Measurements from ENCODE around the gene AP2A2. TPM values are rescaled to one million over a fixed set of nuclear protein-coding genes. Genes with fewer than 3 reads are reported as not detected.
"Not testable (repeated sequence)": the region's sequence is repeated elsewhere in the genome, so short reads cannot be mapped to it uniquely, and the experiment has no call there.

AP2A2 gene
- total RNA-seq, 1 donor from 2014 or later: 69.5 TPM

DNA sequence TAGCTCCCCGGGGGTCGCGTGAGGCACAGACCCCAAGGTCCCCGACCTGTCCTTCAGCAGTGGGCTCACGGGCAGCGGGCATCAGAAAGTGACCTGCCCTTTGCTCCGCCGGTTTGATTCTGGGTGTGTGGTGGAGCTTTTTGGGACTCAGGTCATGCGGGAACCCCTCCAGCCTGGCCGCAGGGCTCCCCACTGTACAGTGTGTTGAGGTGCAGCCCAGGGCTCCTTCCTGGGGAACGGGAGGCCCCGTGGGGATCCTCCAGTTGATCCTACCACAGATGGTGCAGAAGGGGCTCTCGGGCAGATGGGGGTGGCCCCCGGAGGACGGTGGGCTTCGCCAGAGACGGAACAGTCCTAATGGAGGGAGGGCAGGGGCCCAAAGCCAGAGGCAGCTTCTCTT is 86.6 kb downstream of the AP2A2 start:
- intact Hi-C loops (cut with micrococcal nuclease): no loop called here

DNA sequence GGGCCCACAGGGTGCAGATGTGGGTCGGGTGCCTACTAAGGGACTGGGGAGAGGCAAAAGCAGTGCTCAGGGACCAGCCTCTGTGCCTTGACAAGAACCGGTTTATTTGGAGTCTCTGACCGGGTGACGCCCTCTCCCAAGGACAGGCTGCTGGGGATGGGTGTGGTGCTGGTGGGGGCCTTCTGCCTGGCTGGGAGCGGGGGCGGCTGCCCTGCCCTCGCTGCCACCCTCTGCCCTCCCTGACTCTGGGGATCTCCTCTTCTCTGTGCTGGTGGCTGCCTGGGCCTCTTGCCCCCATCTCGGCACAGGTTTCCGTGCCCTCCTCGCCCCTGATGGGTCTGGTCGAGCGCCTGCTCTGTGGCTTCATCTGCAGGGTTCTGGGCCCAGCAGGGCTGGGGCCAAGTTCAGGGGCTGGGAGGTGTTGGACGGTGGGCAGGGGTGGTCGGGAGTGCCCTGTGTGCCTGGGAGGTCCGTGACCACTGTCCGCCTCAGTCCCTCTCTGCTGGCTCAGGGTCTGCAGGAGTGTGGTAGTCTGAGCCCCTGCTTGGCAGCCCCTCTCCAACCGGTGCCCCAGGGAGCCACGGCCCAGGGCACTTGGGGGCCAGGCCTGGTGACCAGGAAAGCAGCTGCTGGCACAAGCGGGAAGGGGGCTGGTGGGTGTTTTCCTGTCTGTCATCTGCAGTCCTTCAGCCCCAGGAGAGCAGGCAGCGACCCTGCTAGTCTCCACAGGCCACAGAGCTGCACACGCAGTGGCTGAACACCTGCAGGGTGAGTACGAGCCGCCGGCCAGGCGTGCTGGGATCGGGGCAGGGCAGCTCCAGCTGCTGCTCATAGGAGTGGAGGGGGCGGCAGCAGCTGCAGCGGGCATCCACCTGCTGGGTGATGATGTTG is 87.3 kb downstream of the AP2A2 start:
- intact Hi-C loops (cut with micrococcal nuclease): no loop called here

DNA sequence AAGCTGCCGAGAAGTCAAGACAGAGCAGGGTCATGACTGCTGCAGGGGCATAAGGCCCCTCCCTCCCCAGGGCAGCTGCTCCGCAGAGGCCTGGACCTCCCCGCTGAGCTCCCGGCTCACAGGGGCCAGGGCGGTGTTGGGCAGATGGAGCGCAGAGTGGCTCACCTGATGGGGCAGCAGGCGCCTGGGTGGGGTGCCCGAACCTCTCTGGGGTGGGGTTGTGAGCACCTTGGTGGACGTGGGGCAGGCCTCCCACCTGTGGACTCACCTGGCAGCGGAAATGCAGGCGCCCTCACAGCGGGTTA is 87.9 kb downstream of the AP2A2 start:
- intact Hi-C loops (cut with micrococcal nuclease): no loop called here

DNA sequence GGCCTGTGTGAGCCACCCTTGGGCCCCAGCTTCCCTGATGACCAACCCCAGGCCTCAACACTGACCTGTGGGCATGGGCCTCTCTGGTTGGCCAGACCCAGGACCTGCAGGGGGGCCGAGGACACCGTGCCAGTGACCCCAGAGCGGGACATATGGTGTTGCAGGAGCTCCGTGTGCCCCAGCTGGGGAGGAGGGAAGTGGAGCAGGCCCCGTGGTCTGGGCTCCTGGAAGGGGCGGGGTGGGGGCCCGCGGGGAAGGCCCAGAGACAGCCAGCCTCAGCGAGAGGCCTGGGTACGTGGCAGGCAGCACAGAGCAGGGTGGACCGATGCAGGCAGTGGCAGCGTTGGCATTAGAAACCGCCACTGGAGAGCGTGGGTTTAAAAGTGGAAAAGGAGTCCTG is 88.6 kb downstream of the AP2A2 start:
- intact Hi-C loops (cut with micrococcal nuclease): no loop called here

DNA sequence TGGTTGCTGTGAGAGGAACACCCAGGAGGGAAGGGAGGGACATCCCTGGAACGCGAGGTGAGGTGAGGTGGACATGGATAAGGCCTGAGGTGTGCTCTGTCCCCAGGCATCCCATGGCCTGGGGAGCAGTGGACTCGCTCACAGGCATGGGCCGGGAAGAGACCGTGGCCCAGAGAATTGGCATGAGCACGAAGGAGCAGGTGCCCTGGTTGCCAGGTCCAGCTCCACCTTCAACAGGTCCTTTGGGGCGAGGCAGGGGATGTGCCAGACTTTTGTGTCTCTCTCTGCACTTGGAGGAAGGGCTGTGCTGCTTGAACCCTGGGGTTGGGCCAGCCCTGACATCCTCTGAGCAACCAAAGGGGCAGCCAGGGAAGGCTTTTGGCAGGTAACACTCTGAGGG is 89.4 kb downstream of the AP2A2 start:
- intact Hi-C loops (cut with micrococcal nuclease): no loop called here

DNA sequence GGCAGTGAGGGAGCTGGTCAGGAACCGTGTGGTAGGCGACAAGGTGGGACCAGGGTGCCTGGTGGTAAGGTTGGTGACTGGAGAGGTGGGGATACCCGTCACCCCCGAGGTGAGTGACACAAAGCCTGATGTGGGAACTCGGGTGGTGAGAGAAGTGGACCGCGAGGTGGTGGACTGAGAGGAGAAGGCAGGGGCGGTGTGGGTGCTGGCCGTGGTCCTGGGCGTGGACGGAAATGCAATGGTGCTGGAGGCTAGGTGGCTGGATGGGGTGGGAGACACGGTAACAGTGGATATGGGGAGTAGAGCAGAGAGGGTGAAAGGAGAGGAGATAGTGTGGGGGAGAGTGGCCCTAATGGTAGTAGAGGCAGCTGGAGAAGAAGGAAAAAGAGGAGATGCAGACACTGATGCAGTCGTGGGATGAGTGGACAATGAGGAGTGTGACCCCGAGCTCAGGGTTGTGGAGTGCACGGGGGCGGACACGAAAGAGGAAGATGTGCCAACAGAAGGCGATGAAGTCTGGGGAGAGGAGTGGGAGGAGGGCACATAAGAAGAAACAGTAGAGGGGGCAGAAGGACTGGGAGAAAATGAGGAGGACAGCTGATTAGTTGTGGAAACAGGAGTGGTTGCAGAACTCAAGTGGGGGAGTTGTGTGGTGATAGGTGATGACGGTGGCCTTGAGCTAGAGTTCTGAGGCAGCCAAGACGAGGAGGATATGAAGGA is 90.3 kb downstream of the AP2A2 start:
- intact Hi-C loops (cut with micrococcal nuclease): no loop called here

DNA sequence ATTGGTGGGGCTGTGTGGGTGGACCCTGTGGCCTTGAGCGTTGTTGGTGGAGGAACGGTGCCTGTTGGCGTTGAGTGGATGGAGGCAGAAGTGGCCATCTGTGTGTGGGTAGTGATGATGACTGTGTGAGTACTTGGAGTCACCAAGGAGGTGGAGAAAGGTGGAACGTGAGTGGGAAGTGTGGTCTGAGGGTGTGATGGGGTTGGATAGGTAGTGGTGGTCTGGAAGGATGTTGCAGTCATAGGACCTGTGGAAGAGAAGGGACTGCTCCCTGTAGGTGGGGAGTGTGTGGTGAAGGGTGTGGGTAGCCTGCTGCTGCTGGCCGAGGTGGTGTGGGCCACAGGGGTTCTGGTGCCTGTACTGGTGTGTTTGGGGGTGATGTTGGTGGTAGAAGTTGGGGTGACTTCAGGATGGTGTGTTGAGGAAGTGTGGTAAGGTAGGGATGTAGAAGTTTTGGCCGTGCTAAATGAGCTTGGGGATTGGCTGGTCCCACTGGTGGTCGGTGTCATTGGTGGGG is 91.0 kb downstream of the AP2A2 start:
- intact Hi-C loops (cut with micrococcal nuclease): not testable (repeated sequence)

DNA sequence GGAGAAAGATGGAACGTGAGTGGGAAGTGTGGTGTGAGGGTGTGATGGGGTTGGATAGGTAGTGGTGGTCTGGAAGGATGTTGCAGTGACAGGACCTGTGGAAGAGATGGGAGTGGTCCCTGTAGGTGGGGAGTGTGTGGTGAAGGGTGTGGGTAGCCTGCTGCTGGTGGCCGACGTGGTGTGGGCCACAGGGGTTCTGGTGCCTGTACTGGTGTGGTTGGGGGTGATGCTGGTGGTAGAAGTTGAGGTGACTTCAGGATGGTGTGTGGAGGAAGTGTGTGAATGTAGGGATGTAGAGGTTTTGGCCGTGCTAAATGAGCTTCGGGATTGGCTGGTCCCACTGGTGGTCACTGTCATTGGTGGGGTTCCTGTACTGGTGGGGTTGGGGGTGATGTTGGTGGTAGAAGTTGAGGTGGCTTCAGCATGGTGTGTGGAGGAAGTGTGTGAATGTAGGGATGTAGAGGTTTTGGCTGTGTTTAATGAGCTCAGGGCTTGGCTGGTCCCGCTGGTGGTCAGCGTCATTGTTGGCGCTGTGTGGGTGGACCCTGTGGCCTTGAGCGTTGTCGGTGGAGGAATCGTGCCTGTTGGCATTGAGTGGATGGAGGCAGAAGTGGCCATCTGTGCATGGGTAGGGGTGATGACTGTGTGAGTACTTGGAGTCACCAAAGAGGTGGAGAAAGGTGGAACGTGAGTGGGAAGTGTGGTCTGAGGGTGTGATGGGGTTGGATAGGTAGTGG is 91.8 kb downstream of the AP2A2 start:
- intact Hi-C loops (cut with micrococcal nuclease): no loop called here

DNA sequence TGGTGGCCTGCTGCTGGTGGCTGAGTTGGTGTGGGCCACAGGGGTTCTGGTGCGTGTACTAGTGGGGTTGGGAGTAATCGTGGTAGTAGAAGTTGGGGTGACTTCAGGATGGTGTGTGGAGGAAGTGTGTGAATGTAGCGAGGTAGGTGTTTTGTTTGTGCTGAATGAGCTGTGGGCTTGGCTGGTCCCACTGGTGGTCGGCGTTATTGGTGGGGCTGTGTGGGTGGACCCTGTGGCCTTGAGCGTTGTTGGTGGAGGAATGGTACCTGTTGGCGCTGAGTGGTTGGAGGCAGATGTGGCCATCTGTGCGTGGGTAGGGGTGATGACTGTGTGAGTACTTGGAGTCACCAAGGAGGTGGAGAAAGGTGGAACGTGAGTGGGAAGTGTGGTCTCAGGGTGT is 92.4 kb downstream of the AP2A2 start:
- intact Hi-C loops (cut with micrococcal nuclease): no loop called here

DNA sequence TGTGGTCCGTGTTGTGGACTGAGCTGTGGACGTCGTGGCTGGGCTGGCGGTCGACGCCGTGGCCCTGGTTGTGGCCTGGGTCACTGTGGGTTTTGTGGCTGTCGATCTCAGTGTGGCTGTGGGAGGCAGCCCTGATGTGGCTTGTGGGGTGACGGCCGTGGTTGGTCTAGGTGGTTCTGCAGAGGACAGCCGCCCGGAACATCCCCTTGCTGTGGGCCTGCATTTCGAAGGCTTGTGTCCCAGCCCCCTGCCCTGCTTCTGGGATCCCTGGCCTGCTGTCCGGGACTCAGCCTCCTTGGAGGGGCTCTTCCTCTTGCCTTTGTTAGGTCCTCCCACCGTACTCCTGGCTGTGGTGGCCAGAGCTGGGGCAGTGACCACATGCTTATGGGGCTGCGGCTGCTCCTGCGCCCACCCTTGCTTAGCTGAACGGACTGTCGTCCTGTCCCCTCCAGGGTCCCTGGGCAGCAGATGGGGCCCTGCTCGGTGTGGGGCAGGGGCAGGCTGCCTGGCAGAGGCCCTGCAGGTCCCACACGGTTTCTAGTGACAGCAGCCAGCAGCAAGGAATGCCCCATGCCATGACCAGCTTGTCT is 93.7 kb downstream of the AP2A2 start:
- intact Hi-C loops (cut with micrococcal nuclease): no loop called here

DNA sequence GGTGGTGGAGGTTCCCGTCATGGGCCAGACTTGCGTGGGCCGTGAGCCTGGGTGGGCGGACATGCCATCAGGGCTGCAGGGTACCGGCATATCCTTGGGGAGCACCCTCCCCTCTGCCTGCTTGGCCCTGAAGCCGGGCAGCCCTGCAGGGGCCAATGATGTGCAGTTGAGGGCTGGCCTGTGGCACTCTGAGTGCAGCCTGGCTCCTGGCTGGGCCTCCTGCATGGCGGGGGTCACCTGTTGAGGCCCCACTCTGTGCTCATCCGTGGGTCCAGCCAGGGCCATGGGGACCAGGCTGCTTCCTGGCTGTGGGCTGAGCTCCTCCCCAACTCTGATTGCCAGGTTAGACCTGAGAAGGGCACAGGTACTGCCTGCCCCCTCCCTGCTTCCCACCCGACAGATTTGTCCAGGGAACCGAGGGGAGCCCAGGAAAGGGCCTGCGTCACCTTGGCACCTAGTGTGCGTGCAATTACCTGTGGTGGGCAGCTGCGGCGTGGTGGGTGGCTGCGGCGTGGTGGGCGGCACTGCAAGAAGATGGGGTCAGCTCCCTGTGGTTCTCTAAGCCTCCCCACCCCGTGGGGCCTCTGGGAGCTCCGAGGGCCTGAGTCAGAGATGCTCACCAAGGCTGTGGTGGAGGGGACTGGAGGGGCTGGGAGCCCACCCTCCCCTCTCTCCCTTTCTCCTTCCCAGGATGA is 94.7 kb downstream of the AP2A2 start:
- intact Hi-C loops (cut with micrococcal nuclease): no loop called here

DNA sequence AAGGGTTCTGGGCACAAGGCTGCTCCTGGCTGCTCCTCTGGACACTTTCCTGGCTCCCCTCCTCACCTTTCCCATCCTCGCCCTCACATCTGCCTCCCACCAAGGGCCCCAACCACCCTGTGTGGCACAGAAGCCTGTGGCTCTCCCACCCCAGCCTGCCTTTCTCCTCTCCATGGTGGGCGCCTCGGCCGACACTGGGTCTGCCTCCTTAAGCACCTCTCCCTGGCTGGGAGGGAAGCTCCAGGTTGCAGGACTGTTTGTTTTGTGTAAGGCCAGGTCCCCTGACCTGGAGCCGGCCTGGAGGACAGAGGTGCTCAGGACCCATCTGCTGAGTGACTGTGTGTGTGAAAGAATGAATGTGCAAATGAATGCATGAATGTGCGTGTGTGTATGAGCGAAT is 96.7 kb downstream of the AP2A2 start:
- intact Hi-C loops (cut with micrococcal nuclease): no loop called here

DNA sequence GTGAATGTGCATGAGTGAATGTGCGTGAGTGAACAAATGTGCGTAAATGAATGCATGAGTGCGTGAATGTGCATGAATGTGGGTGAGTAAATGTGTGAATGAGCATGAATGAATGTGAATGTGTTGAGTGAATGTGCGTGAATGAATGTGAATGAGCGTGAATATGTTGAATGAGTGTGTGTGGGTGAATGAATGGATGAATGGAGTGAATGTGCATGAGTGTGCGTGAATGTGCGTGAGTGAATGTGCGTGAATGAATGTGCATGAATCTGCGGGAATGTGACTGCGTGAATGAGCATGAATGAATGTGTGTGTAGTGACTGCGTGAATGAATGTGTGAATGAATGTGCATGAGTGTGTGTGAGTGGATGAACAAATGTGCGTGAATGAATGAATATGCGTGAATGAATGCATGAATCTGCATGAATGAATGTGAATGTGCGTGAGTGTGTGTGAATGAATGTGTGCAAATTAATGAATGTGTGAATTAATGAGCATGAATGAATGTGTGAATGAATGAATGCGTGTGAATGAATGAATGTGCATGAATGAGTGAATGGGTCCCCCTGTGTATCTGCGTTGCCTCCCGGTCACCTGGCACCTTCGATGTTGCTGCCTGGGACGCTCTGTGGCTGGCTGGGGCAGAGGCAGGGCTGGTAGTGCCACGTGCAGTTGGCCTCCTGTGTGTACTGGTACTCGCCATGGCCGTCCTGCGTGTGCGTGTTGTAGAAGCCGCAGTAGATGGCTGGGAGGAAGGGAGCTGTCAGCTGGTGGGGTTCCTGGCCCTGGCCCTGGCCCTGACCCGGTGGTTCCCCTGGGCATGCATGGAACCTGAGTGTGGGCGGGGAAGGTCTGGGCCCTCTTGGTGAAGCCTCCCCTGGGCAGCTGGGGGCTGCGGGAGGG is 97.5 kb downstream of the AP2A2 start:
- intact Hi-C loops (cut with micrococcal nuclease): no loop called here

DNA sequence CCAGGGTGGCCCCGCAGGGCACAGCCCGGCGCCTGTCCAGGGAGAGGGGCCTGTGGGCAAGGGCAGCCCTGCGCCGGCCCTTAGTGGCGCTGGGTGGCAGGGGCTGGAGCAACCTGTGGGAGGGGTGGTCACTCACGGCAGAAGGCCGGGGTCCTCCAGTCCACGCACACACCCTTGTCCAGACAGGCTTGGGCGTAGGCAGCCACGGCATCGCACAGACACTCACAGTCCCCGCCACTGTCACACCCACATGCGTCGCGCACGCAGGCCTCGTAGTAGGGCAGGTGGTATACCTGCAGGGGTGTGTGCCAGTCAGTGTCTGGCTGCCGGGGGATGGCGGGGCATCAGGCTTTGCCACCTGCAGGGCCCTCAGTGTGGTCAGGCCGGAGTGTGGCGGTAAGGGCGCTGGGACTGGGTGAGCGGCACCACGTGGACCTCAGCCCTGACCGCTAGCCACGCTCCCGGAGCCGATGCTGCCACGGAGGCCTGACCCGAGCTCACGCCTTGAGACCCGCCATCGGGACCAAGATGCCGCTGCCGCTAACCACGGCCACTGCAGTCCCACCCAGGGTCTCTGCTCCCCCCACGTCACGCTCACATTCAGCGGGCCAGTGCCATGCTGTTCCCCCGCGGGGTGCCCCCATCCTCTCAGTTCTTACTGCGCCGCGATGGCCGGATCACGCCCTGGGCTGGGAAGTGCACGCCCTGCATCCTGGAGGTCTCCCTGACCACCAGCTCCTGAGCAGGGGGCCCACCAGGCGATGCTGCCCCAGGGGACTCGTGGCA is 98.3 kb downstream of the AP2A2 start:
- intact Hi-C loops (cut with micrococcal nuclease): no loop called here

DNA sequence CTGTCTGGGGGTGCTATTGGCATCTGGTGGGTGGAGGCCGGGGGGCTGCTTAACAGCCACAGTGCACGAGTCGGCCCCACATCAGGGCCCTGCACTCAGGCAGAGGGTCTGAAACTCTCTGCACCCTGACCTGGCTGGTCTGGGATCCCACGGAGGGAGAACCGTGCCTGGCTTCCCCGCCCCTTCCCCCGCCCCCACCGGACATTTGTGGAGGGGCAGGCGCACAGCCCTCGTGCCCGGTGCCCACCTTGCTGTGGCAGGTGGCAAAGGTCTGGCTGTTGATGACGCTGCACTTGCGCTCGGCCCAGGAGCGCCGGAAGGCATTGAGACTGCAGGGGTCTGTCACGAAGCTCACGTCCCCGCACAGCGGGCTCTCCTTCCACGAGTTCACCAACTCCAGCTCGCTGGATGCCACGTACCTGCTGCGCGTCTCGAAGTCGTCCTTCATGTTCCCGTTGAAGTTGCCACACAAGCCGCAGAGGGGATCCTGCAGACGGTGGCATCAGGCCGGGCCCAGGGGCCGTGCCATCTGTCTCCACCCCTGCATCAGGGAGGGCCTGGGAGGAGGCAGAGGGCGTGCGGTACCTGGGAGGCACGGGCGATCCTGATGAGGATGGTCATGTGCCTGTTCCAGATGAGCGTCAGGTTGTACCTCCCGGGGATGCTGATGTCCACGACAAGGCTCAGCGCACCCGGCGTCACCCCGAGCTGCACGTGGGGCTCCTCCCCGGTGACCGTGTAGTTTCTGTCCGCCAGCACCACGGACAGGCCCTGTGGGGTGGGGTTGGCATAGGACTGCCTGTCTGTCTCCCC is 99.1 kb downstream of the AP2A2 start:
- intact Hi-C loops (cut with micrococcal nuclease): no loop called here

DNA sequence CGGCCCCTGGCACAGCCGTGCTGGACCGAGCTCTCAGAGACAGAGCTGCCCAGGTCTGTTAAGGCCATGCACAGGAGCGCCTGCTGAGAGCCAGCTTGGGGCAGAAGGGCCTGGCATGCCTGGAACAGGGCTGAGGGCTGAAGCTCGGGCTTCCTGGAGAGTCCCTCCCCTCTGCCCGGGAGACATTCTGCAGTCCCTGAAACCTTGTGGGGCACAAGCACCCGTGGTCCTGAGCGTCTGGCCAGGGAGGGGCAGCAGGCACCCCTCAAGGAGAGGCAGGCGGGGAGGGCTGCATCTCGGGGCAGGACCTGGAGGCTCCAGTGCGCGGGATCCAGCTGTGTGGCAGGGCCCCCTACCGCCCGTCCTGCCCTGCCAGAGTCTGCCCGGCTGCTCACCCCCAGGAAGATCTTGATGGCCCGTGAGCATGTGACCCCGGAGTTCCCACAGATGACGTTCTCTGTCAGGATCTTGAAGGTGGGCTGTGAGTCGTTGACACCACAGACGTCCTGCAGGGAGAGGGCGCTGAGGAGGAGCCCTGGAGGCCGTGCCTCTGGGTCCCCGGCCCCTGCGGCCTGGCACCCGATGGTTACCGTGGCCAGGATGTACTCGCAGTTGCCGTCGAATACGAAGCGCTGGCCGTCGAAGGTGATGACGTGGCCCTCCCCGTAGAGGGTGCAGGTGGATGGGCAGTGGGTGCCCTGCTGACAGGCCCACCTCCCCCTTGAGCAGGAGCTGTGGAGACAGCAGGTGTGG is 99.9 kb downstream of the AP2A2 start:
- intact Hi-C loops (cut with micrococcal nuclease): no loop called here

DNA sequence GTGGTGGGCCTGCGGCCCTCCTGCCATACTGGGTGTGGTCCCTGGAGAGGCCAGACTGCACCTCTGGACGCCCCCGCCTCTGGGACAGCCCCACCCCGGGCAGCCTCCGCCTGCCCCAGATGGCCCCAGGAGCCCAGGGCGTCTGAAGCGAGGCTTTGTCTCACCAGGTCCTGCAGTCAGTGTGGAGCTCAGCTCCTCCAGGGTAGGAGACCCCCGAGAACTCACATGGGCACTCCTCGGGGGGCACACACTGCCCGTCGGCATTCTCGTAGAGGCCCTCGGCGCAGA is 100.4 kb downstream of the AP2A2 start:
- intact Hi-C loops (cut with micrococcal nuclease): no loop called here
